Kidney epithelial cell (primary cell): ENCODE data around the gene TRANK1. TPM values are rescaled to one million over a fixed set of nuclear protein-coding genes. Genes with fewer than 3 reads are reported as not detected.
"Not testable (repeated sequence)": the region's sequence is repeated elsewhere in the genome, so short reads cannot be mapped to it uniquely, and the experiment has no call there.

Experiments
- DNase-seq: peaks from one replicate; pipeline ENCODE4 v3.0.0-alpha.2; 2010; ENCODE audit warnings: low read depth
- H3K27me3 ChIP-seq: 2 replicates; pipeline ENCODE4 v1.6.0; 2011; ENCODE audit warnings: low read length; ENCODE audit not compliant: control insufficient read depth, insufficient read depth
- H3K36me3 ChIP-seq: 2 replicates; pipeline ENCODE4 v1.5.1; 2011; ENCODE audit warnings: low read length; ENCODE audit not compliant: control insufficient read depth, insufficient read depth
- H3K4me3 ChIP-seq: 2 replicates; pipeline ENCODE4 v1.5.1; 2011; ENCODE audit warnings: low read depth, mild to moderate bottlenecking, control low read depth, low read length
- total RNA-seq: library from RNA; depleted of rRNA; stranded (reverse); fragments of >200 nt; gene quantifications from 2 replicates; pipeline ENCODE4 v1.2.3, GENCODE V29; 2015
- TF ChIP-seq, protein P1 (sequence below): IDR thresholded peaks from 2 replicates; pipeline ENCODE4 v1.5.1; 2011; ENCODE audit warnings: mild to moderate bottlenecking, moderate library complexity, low read length, control low read depth, inconsistent platforms; ENCODE audit not compliant: insufficient read depth, poor library complexity, severe bottlenecking

TRANK1 gene
- total RNA-seq, 1 donor from 2014 or later, result 7.1 TPM

DNA sequence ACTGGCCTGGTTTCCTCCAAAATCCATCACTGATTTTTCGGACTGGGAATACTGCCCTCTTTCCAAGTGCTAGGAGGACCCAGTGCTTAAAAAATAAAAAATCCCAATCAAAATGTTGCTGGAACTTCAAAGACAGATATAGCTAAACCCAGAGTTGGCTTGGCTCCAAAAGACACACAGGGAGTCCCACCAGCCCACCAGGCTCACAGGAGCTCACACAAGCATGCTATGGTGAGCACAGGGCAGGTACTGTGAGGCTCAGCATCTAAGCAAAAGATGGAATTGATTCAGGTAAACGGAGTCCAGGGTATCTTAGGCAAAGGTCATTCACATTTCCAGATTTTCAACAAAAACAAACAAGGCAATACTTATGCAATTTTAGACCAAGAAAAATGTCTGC is 3.7 kb downstream of the TRANK1 start:
- H3K4me3 ChIP-seq, result no peak overlapping the region
- no peak for DNase-seq
- no peaks in the 10 kb centered on the region for H3K27me3 ChIP-seq
- H3K36me3 ChIP-seq, result no peaks in the 10 kb centered on the region
- TF ChIP-seq, protein P1, sequence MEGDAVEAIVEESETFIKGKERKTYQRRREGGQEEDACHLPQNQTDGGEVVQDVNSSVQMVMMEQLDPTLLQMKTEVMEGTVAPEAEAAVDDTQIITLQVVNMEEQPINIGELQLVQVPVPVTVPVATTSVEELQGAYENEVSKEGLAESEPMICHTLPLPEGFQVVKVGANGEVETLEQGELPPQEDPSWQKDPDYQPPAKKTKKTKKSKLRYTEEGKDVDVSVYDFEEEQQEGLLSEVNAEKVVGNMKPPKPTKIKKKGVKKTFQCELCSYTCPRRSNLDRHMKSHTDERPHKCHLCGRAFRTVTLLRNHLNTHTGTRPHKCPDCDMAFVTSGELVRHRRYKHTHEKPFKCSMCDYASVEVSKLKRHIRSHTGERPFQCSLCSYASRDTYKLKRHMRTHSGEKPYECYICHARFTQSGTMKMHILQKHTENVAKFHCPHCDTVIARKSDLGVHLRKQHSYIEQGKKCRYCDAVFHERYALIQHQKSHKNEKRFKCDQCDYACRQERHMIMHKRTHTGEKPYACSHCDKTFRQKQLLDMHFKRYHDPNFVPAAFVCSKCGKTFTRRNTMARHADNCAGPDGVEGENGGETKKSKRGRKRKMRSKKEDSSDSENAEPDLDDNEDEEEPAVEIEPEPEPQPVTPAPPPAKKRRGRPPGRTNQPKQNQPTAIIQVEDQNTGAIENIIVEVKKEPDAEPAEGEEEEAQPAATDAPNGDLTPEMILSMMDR, result no peak

GRCh38 chr3:36937492-36937891 is 7.4 kb downstream of the TRANK1 start:
- Histone ChIP-seq H3K27me3 (no peaks in the 10 kb centered on the region), H3K36me3 (no peaks in the 10 kb centered on the region), H3K4me3 (no peak overlapping the region)
- no peak for DNase-seq
- TF ChIP-seq, protein P1, result no peak

DNA sequence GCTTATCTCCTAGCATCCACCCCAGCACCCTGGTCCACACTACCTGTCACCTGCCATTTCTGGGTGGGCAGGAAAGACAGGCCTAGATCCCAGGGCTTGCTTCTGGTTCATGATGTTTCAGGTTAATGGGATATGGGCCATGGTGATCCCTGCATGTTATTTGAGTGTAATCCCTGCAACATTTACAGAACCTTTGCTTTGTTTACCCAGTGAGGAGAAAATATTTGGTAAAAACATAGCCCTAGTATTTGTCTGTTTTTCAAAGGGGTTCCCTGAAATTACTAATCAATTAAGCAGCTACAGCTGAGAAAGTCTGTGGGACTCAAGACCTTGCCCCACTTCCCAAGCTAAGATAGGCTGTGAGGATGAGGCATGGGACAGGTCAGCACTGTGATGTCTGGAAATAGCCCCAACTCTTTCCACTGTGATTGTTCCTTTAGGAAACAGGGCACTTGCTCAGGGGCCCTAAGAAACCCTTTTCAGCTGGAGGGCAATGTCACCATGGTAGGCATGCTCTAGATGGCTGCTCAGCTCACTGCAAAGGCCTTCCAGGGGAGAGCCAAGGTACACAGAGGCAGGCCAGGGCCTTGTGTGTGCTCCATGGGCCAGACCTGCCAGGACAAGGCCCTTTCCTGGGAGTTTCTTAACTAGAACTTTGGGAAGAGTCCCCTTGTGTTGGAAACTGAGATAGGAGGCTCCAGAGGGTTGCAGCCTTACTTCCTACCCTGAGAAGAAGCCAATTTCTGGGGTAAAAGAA is 11.1 kb downstream of the TRANK1 start:
- DNase-seq, result no peak
- Histone ChIP-seq H3K4me3 (no peak overlapping the region), H3K36me3 (no peaks in the 10 kb centered on the region), H3K27me3 (no peaks in the 10 kb centered on the region)
- TF ChIP-seq, protein P1, result no peak

- not testable (repeated sequence) for H3K36me3 ChIP-seq, H3K27me3 ChIP-seq, DNase-seq, H3K4me3 ChIP-seq
Observed at GRCh38 chr3:36931424-36931823, 13.4 kb downstream of the TRANK1 start.

DNA sequence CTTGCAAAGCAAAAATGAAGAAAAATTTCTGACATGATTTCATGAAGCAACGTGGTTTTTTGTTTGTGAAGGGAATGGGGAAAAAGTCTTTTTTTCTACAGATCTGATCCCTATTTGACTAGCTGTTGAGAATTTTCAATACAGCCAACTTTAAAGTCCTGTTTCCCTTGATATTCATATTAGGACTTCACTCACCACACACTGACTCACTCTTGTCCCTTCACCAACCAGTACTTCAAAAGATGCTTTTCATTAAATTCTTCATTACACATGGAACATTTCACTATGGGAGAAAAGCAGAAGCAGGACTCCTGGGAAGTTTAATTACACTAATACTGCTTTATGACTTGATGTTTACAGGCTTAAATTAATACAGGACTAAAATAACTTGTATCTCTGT is 16.6 kb downstream of the TRANK1 start:
- TF ChIP-seq, protein P1, result no peak
- no peaks in the 10 kb centered on the region for H3K27me3 ChIP-seq
- no peaks in the 10 kb centered on the region for H3K36me3 ChIP-seq
- H3K4me3 ChIP-seq, result no peak overlapping the region
- DNase-seq, result no peak

DNA sequence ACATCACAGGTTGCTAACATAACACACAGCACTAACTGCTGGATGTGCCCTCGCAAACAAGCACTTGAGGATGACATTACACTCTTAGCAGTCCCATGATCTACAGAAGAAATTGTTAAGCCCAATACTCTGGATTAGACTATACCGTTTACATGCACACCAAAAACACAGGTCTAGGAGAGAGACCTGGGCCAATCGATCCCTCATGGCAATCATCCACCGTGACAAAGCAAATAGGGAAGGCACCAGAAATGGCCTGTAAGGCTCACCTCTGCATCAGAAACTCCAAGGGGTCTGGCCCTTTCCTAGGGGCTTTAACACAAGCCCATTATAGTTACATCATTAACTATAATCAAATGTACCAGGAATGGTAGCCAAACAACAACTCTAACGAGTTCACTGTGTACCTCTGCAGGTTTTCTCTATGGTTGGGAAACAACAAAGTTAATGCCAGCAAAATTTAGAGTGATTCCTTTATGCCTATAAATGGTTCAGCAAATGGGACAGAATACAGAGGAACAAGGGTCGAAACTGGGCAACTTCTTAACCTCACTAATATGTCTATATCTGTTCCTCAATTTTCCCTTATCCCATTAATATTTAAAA is 18.5 kb downstream of the TRANK1 start:
- no peak overlapping the region for H3K4me3 ChIP-seq
- TF ChIP-seq, protein P1, result no peak
- H3K36me3 ChIP-seq, result no peaks in the 10 kb centered on the region
- no peaks in the 10 kb centered on the region for H3K27me3 ChIP-seq
- no peak for DNase-seq
